K562 (cell line): ENCODE measurements around the gene TYSND1. TPM values are rescaled to one million over a fixed set of nuclear protein-coding genes. Genes with fewer than 3 reads are reported as not detected.
A peak's percentile ranks its signal among the peaks of the same experiment; 100 is the strongest.

ENCODE experiments used
- ATAC-seq: fragments of 200-7000 bp; cut with Tn5 transposase; 3 replicates; pipeline ENCODE4 v1.9.1; 2020; ENCODE audit warnings: moderate library complexity
- BruUV-seq: library from RNA; stranded (reverse); fragments of 400-500 nt; replicated peaks from 2 replicates; lab custom pipeline; 2021; lab: Mats Ljungman, UMichigan
- CTCF ChIA-PET: fragments of 300-600 bp; formaldehyde crosslinking; extraction: SDS; loops from one replicate; lab custom pipeline; 2021; ENCODE audit warnings: low intra/inter-chr PET ratio; lab: Yijun Ruan, JAX
- POLR2A ChIA-PET: fragments of 300-600, 350-650 bp; sonication (Branson Sonifier 250); formaldehyde crosslinking; extraction: SDS; loops from one replicate; lab custom pipeline; 2021; ENCODE audit warnings: antibody characterized with exemption, inconsistent platforms; lab: Yijun Ruan, JAX
- DNase-seq, 4 experiments: peaks; one replicate each; pipeline versions ENCODE4 v3.0.0 to v3.0.0-alpha.2; 2011 to 2018; ENCODE audit warnings: low spot score in 3 of 4, mixed read lengths in 3 of 4; ENCODE audit errors: extremely low read depth in 1 of 4
- FAIRE-seq: peaks from 2 replicates; lab custom pipeline; 2011; peaks lifted over from hg19 to GRCh38; lab: Jason Lieb, UNC
- H2AFZ ChIP-seq: 2 replicates; pipeline ENCODE4 v1.6.0; 2011; ENCODE audit warnings: low read depth, low read length, control low read depth, inconsistent platforms
- H3K27ac ChIP-seq: fragments of 200-600 bp; 3 replicates; pipeline ENCODE4 v1.8.0; 2011; ENCODE audit warnings: low read depth, mild to moderate bottlenecking, control low read depth, inconsistent platforms, low read length, moderate library complexity, mixed read lengths; ENCODE audit errors: extremely low read depth
- H3K27me3 ChIP-seq, 2 experiments: fragments of 300-600 bp in 1 of 2; 2 replicates in 1 of 2; 3 replicates in 1 of 2; pipeline versions ENCODE4 v1.6.0 to v1.8.0; 2011; ENCODE audit warnings: inconsistent platforms in 2 of 2, low read length in 2 of 2, mild to moderate bottlenecking in 1 of 2, mixed read lengths in 1 of 2, moderate library complexity in 1 of 2; ENCODE audit not compliant: control insufficient read depth in 2 of 2, insufficient read depth in 2 of 2
- H3K36me3 ChIP-seq: fragments of 300-600 bp; 3 replicates; pipeline ENCODE4 v1.8.0; 2011; ENCODE audit warnings: mild to moderate bottlenecking, low read length, inconsistent platforms; ENCODE audit not compliant: control insufficient read depth, insufficient read depth
- H3K4me1 ChIP-seq, 2 experiments: fragments of 200-600 bp in 1 of 2; replicated peaks in 1 of 2; 2 replicates in 1 of 2; 3 replicates in 1 of 2; pipeline versions ENCODE4 v1.5.1 to v1.8.0; 2011; ENCODE audit warnings: inconsistent platforms in 2 of 2, low read length in 2 of 2, mild to moderate bottlenecking in 1 of 2, mixed read lengths in 1 of 2, moderate library complexity in 1 of 2; ENCODE audit not compliant: control insufficient read depth in 2 of 2, insufficient read depth in 2 of 2
- H3K4me2 ChIP-seq: 2 replicates; pipeline ENCODE4 v1.6.1; 2011; ENCODE audit warnings: low read length, control low read depth, inconsistent platforms, mixed read lengths; ENCODE audit not compliant: insufficient read depth
- H3K4me3 ChIP-seq: fragments of 200-600 bp; sonication (generic), shearing (Covaris generic); 2 replicates; pipeline ENCODE4 v1.5.1; 2016; ENCODE audit warnings: control low read depth, inconsistent platforms
- H3K79me2 ChIP-seq: fragments of 200-600 bp; 3 replicates; pipeline ENCODE4 v1.8.0; 2011; ENCODE audit warnings: low read length, inconsistent platforms; ENCODE audit not compliant: control insufficient read depth, insufficient read depth
- H3K9ac ChIP-seq, 2 experiments: 2 replicates each; pipeline versions ENCODE4 v1.6.0 to v1.6.1; 2011; ENCODE audit warnings: low read depth in 2 of 2, low read length in 2 of 2, control low read depth in 1 of 2, inconsistent platforms in 1 of 2, mild to moderate bottlenecking in 1 of 2, mixed read lengths in 1 of 2; ENCODE audit not compliant: insufficient read depth in 1 of 2
- H3K9me1 ChIP-seq: one replicate; pipeline ENCODE4 v1.6.0; 2011; ENCODE audit warnings: inconsistent platforms, mild to moderate bottlenecking, low read length, moderate library complexity; ENCODE audit not compliant: control insufficient read depth, insufficient read depth
- H3K9me3 ChIP-seq: replicated peaks from 2 replicates; pipeline ENCODE4 v1.5.1; 2011; ENCODE audit warnings: low read depth, low read length, inconsistent platforms; ENCODE audit not compliant: control insufficient read depth, insufficient read depth
- H4K20me1 ChIP-seq: replicated peaks from 2 replicates; pipeline ENCODE4 v1.6.1; 2011; ENCODE audit warnings: low read length, inconsistent platforms, mixed read lengths; ENCODE audit not compliant: control insufficient read depth, insufficient read depth
- C11orf30 ChIP-seq: fragments of 450-650 bp; IDR thresholded peaks from 2 replicates; pipeline ENCODE4 v1.6.1; 2016; ENCODE audit warnings: low read depth, mild to moderate bottlenecking
- CBX3 ChIP-seq, 2 experiments: IDR thresholded peaks; 1 replicate in 1 of 2; 2 replicates in 1 of 2; pipeline ENCODE4 v1.6.1; 2012; ENCODE audit warnings: inconsistent platforms in 2 of 2, low read length in 2 of 2, borderline replicate concordance in 1 of 2, control low read depth in 1 of 2
- CCNT2 ChIP-seq: IDR thresholded peaks from 2 replicates; pipeline ENCODE4 v1.6.1; 2011; ENCODE audit warnings: borderline replicate concordance, low read depth, mild to moderate bottlenecking, moderate library complexity, mixed read lengths, low read length; ENCODE audit not compliant: insufficient read length; ENCODE audit errors: extremely low read depth
- MAFF ChIP-seq: IDR thresholded peaks from 2 replicates; pipeline ENCODE4 v1.6.1; 2012; ENCODE audit warnings: low read length, improper control_type of control experiment
- MAFG ChIP-seq: fragments of 450-650 bp; conservative IDR thresholded peaks from 2 replicates; pipeline ENCODE4 v1.6.1; 2016; ENCODE audit warnings: missing genetic modification characterization, missing compliant biosample characterization
- NFE2 ChIP-seq: IDR thresholded peaks from 2 replicates; pipeline ENCODE4 v1.6.1; 2014; ENCODE audit warnings: antibody characterized with exemption, low read depth
- NFE2L1 ChIP-seq: fragments of 450-650 bp; IDR thresholded peaks from 2 replicates; pipeline ENCODE4 v1.6.1; 2016; ENCODE audit warnings: missing genetic modification characterization, low read depth, mild to moderate bottlenecking, missing compliant biosample characterization, moderate library complexity, borderline replicate concordance
- ZNF316 ChIP-seq: fragments of 450-650 bp; IDR thresholded peaks from 2 replicates; pipeline ENCODE4 v1.6.1; 2016
- ZNF696 ChIP-seq: fragments of 250-450 bp; sonication (Bioruptor Pico); conservative IDR thresholded peaks from 2 replicates; pipeline ENCODE4 v1.4.0; 2020; ENCODE audit warnings: mild to moderate bottlenecking, moderate library complexity
- WGBS: fragments of 100-300 bp; shearing (Covaris generic); methylation state at CpG from one replicate; pipeline ENCODE4 v1.1.6; 2016; ENCODE audit warnings: low coverage, mixed read lengths; ENCODE audit not compliant: insufficient coverage; ENCODE audit errors: missing lambda C conversion rate; 5-methylcytosine and 5-hydroxymethylcytosine counted together
- in situ Hi-C: fragments of 300-500 bp; cut with MboI; formaldehyde crosslinking; loops from 4 replicates; pipeline ENCODE4 v1.15.0; 2018; ENCODE audit warnings: inconsistent platforms, mixed read lengths
- intact Hi-C: fragments of 100-400 bp; cut with micrococcal nuclease; formaldehyde crosslinking; loops from 2 replicates; pipeline ENCODE4 v1.14.2; 2022
- polyA plus RNA-seq, 8 experiments: library from polyadenylated mRNA; depleted of rRNA in 4 of 8; stranded (reverse) in 5 of 8; unstranded in 3 of 8; fragments of >200 nt; fragmentation: Nextera tagmentation in 2 of 8; fragmentation: Illumina TruSeq in 1 of 8; extraction: Ambion mirVana in 2 of 8; extraction: Trizol in 1 of 8; gene quantifications; 2 replicates each; pipeline versions ENCODE4 v1.2.1 to v1.2.3, GENCODE V29; 2011 to 2014; ENCODE audit warnings: inconsistent platforms in 1 of 8, missing spikeins in 1 of 8
- total RNA-seq, 7 experiments: library from RNA; depleted of rRNA in 6 of 7; stranded (reverse); fragments of >200 nt in 6 of 7; fragmentation: Illumina TruSeq in 2 of 7; extraction: Trizol in 2 of 7; gene quantifications; 2 replicates each; pipeline versions ENCODE4 v1.2.1 to v1.2.3, GENCODE V29; 2011 to 2021; ENCODE audit warnings: low replicate concordance in 1 of 7
- TF ChIP-seq, protein P1 (sequence below): fragments of 450-650 bp; IDR thresholded peaks from 2 replicates; pipeline ENCODE4 v1.6.1; 2016; ENCODE audit warnings: borderline replicate concordance
- TF ChIP-seq, protein P2 (sequence below), 3 experiments: fragments of 200-800 bp in 1 of 3; sonication (Bioruptor generic) in 1 of 3; sonication (generic) in 1 of 3; formaldehyde crosslinking in 1 of 3; IDR thresholded peaks; 2 replicates each; pipeline versions ENCODE4 v1.6.1 to v1.8.0; 2016 to 2022; ENCODE audit warnings: mild to moderate bottlenecking in 2 of 3, missing compliant biosample characterization in 2 of 3, missing genetic modification characterization in 2 of 3, missing genetic modification reagents in 1 of 3

Gene TYSND1
- total and polyA plus RNA-seq, 9 of the 15 experiments (the other 6 are each of a cell fraction or from before 2014, with no cell fraction given), result 0.60 to 2.0 (median 1.3) TPM

DNA sequence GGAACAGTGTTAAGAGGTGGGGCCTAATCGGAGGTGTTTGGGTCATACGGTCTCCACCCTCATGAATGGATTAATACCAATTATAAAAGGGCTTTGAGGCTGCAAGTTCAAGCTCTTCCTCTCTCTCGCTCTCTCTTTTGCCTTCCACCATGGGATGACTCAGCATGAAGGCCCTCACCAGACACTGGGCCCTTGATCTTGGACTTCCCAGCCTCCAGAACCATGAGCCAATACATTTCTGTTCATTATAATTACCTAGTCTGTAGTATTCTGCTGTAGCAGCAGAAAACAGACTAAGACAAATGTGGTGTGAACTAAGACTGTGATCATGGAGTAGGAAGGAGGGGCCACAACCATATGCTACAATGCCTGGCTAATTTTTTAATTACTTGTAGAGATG lies 21.6 kb downstream of the TYSND1 start:
- Histone ChIP-seq H3K9me3 (no peaks in the 10 kb centered on the region), H3K27ac (no peak overlapping the region), H3K27me3 (no peaks in the 10 kb centered on the region), H3K4me2 (no peak overlapping the region), H3K36me3 (peaks cover 10% of the 10 kb centered on the region; the same call in 2 of the 3 replicates), H3K9me1 (no peaks in the 10 kb centered on the region), H2AFZ (no peak overlapping the region), H3K4me3 (no peak overlapping the region), H3K79me2 (no peaks in the 10 kb centered on the region), H3K4me1 (peaks cover 4 to 12% of the 10 kb centered on the region in 2 experiments; a peak in 4 of 5 replicates), H4K20me1 (no peaks in the 10 kb centered on the region; the same call in 1 of the 2 replicates), H3K9ac (no peak overlapping the region)
- CTCF ChIA-PET, result no interaction called here
- FAIRE-seq (no peak), ATAC-seq (no peak), DNase-seq (no peak)
- intact Hi-C loops (no loop called here), in situ Hi-C loops (no loop called here)
- BruUV-seq, result no TSS peak
- TF ChIP-seq, protein P1, sequence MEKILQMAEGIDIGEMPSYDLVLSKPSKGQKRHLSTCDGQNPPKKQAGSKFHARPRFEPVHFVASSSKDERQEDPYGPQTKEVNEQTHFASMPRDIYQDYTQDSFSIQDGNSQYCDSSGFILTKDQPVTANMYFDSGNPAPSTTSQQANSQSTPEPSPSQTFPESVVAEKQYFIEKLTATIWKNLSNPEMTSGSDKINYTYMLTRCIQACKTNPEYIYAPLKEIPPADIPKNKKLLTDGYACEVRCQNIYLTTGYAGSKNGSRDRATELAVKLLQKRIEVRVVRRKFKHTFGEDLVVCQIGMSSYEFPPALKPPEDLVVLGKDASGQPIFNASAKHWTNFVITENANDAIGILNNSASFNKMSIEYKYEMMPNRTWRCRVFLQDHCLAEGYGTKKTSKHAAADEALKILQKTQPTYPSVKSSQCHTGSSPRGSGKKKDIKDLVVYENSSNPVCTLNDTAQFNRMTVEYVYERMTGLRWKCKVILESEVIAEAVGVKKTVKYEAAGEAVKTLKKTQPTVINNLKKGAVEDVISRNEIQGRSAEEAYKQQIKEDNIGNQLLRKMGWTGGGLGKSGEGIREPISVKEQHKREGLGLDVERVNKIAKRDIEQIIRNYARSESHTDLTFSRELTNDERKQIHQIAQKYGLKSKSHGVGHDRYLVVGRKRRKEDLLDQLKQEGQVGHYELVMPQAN, result no peak
- TF ChIP-seq ZNF696 (CRISPR knock-in tag) (no peak), ZNF316 (peak; percentile 67), NFE2L1 (tag) (peak; percentile 39; the same call in 1 of the 2 replicates), MAFF (peak; percentile 29), CCNT2 (no peak), NFE2 (peak; percentile 75), MAFG (peak; percentile 63), CBX3 (IDR thresholded peaks at IDR 0.05; ENCODE audit: borderline replicate concordance in 1 of 2, low read length in 2 of 2) (peak in 1 of 2 experiments; percentile 64; a peak in 1 of 3 replicates), C11orf30 (peak; percentile 59; the same call in 1 of the 2 replicates)
- TF ChIP-seq, protein P2, sequence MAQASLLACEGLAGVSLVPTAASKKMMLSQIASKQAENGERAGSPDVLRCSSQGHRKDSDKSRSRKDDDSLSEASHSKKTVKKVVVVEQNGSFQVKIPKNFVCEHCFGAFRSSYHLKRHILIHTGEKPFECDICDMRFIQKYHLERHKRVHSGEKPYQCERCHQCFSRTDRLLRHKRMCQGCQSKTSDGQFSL (CRISPR knock-in tag; IDR thresholded peaks at IDR 0.05), result no peak
- TF ChIP-seq, protein P2 (tag; IDR thresholded peaks at IDR 0.05), result no peak
- POLR2A ChIA-PET, result interaction anchor here (0.6 to 1.1 kb wide), 2 partner anchors 16 to 45 kb away, joined by 3 to 4 read pairs; partner anchors contain the start of gene SAR1A
- WGBS, result 68% methylated on average over 3 of the region's 3 CpGs
